Measurements from ENCODE around the gene EPHB1.

The EPHB1 gene

GRCh38 chr3:135093121-135093520 lies 298.1 kb downstream of the EPHB1 start:
- Histone ChIP-seq H3K79me2 (ENCODE audit: control insufficient read depth, insufficient read depth, low read length) (no peaks in the 10 kb centered on the region), H3K23ac (ENCODE audit: low read length) (no peak overlapping the region), H3K4me3 (ENCODE audit: low read length) (no peak overlapping the region), H4K5ac (ENCODE audit: low read length) (no peak overlapping the region), H2AK5ac (ENCODE audit: low read length) (no peak overlapping the region), H3K18ac (ENCODE audit: low read length) (no peak overlapping the region), H2BK120ac (ENCODE audit: low read depth, low read length) (no peak overlapping the region), H4K8ac (ENCODE audit: low read depth, low read length) (no peak overlapping the region), H3K36me3 (ENCODE audit: control insufficient read depth, insufficient read depth, low read length) (no peaks in the 10 kb centered on the region), H3K4me2 (ENCODE audit: low read length) (no peak overlapping the region), H2BK15ac (replicated peaks; ENCODE audit: low read depth) (no peak overlapping the region), H3K79me1 (ENCODE audit: low read length) (no peaks in the 10 kb centered on the region), H3K27me3 (ENCODE audit: insufficient read depth, low read length, poor library complexity) (no peaks in the 10 kb centered on the region), H3K27ac (ENCODE audit: low read depth, low read length) (no peak overlapping the region), H3K9ac (ENCODE audit: low read length) (no peak overlapping the region), H2BK5ac (ENCODE audit: low read length) (no peak overlapping the region), H3K4ac (ENCODE audit: low read depth, low read length) (no peak overlapping the region), H3K56ac (ENCODE audit: low read length) (no peak overlapping the region), H3K4me1 (ENCODE audit: control insufficient read depth, low read depth, low read length) (no peaks in the 10 kb centered on the region)
- WGBS (ENCODE audit: extremely low coverage, insufficient coverage, low lambda C conversion rate), result no CpG with 5 or more reads among the region's 4 CpGs
- DNase-seq, result no peak

GRCh38 chr3:135097276-135097946 lies 302.4 kb downstream of the EPHB1 start:
- Histone ChIP-seq H3K79me1 (ENCODE audit: low read length) (no peaks in the 10 kb centered on the region), H3K4me1 (ENCODE audit: control insufficient read depth, low read depth, low read length) (no peaks in the 10 kb centered on the region), H2BK120ac (ENCODE audit: low read depth, low read length) (no peak overlapping the region), H3K4me3 (ENCODE audit: low read length) (no peak overlapping the region), H3K27me3 (ENCODE audit: insufficient read depth, low read length, poor library complexity) (no peaks in the 10 kb centered on the region), H3K23ac (ENCODE audit: low read length) (no peak overlapping the region), H3K27ac (ENCODE audit: low read depth, low read length) (no peak overlapping the region), H3K36me3 (ENCODE audit: control insufficient read depth, insufficient read depth, low read length) (no peaks in the 10 kb centered on the region), H3K18ac (ENCODE audit: low read length) (no peak overlapping the region), H2AK5ac (ENCODE audit: low read length) (no peak overlapping the region), H4K8ac (ENCODE audit: low read depth, low read length) (no peak overlapping the region), H4K5ac (ENCODE audit: low read length) (no peak overlapping the region), H2BK5ac (ENCODE audit: low read length) (no peak overlapping the region), H3K79me2 (ENCODE audit: control insufficient read depth, insufficient read depth, low read length) (no peaks in the 10 kb centered on the region), H3K9ac (ENCODE audit: low read length) (no peak overlapping the region), H3K4ac (ENCODE audit: low read depth, low read length) (no peak overlapping the region), H3K4me2 (ENCODE audit: low read length) (no peak overlapping the region), H2BK15ac (replicated peaks; ENCODE audit: low read depth) (no peak overlapping the region), H3K56ac (ENCODE audit: low read length) (no peak overlapping the region)
- WGBS (ENCODE audit: extremely low coverage, insufficient coverage, low lambda C conversion rate), result no CpG with 5 or more reads among the region's 5 CpGs
- DNase-seq, result no peak

- Histone ChIP-seq H2BK15ac (replicated peaks; ENCODE audit: low read depth) (no peak overlapping the region), H3K18ac (ENCODE audit: low read length) (no peak overlapping the region), H3K56ac (ENCODE audit: low read length) (no peak overlapping the region), H3K36me3 (ENCODE audit: control insufficient read depth, insufficient read depth, low read length) (no peaks in the 10 kb centered on the region), H3K4me3 (ENCODE audit: low read length) (no peak overlapping the region), H3K79me1 (ENCODE audit: low read length) (no peaks in the 10 kb centered on the region), H4K8ac (ENCODE audit: low read depth, low read length) (no peak overlapping the region), H3K9ac (ENCODE audit: low read length) (no peak overlapping the region), H3K27ac (ENCODE audit: low read depth, low read length) (no peak overlapping the region), H2BK5ac (ENCODE audit: low read length) (no peak overlapping the region), H4K5ac (ENCODE audit: low read length) (no peak overlapping the region), H2AK5ac (ENCODE audit: low read length) (no peak overlapping the region), H3K79me2 (ENCODE audit: control insufficient read depth, insufficient read depth, low read length) (no peaks in the 10 kb centered on the region), H3K23ac (ENCODE audit: low read length) (no peak overlapping the region), H3K4me2 (ENCODE audit: low read length) (no peak overlapping the region), H3K4me1 (ENCODE audit: control insufficient read depth, low read depth, low read length) (no peaks in the 10 kb centered on the region), H3K27me3 (ENCODE audit: insufficient read depth, low read length, poor library complexity) (no peaks in the 10 kb centered on the region), H3K4ac (ENCODE audit: low read depth, low read length) (no peak overlapping the region), H2BK120ac (ENCODE audit: low read depth, low read length) (no peak overlapping the region)
- DNase-seq, result no peak
- WGBS (ENCODE audit: extremely low coverage, insufficient coverage, low lambda C conversion rate), result no CpG with 5 or more reads among the region's 5 CpGs
These were observed 304.8 kb downstream of the EPHB1 start for GRCh38 chr3:135099734-135100355.

GRCh38 chr3:135100366-135100765 lies 305.3 kb downstream of the EPHB1 start:
- H3K27ac ChIP-seq (ENCODE audit: low read depth, low read length), result no peak overlapping the region
- H3K27me3 ChIP-seq (ENCODE audit: insufficient read depth, low read length, poor library complexity), result no peaks in the 10 kb centered on the region
- no CpG with 5 or more reads among the region's 2 CpGs for WGBS (ENCODE audit: extremely low coverage, insufficient coverage, low lambda C conversion rate)

GRCh38 chr3:135103917-135104316 lies 308.9 kb downstream of the EPHB1 start:
- H3K36me3 ChIP-seq (ENCODE audit: control insufficient read depth, insufficient read depth, low read length), result no peaks in the 10 kb centered on the region
- no peak overlapping the region for H3K23ac ChIP-seq (ENCODE audit: low read length)
- H2BK15ac ChIP-seq (replicated peaks; ENCODE audit: low read depth), result no peak overlapping the region
- no peak overlapping the region for H3K9ac ChIP-seq (ENCODE audit: low read length)
- H3K4me1 ChIP-seq (ENCODE audit: control insufficient read depth, low read depth, low read length), result no peaks in the 10 kb centered on the region
- H3K79me1 ChIP-seq (ENCODE audit: low read length), result no peaks in the 10 kb centered on the region
- H3K4me3 ChIP-seq (ENCODE audit: low read length), result no peak overlapping the region
- H4K5ac ChIP-seq (ENCODE audit: low read length), result no peak overlapping the region
- H2AK5ac ChIP-seq (ENCODE audit: low read length), result no peak overlapping the region
- no peak overlapping the region for H2BK5ac ChIP-seq (ENCODE audit: low read length)
- no peak overlapping the region for H3K56ac ChIP-seq (ENCODE audit: low read length)
- DNase-seq, result peak; percentile 5
- no CpG with 5 or more reads among the region's 3 CpGs for WGBS (ENCODE audit: extremely low coverage, insufficient coverage, low lambda C conversion rate)
- no peak overlapping the region for H3K4me2 ChIP-seq (ENCODE audit: low read length)
- no peak overlapping the region for H3K18ac ChIP-seq (ENCODE audit: low read length)
- H3K27ac ChIP-seq (ENCODE audit: low read depth, low read length), result no peak overlapping the region
- no peaks in the 10 kb centered on the region for H3K79me2 ChIP-seq (ENCODE audit: control insufficient read depth, insufficient read depth, low read length)
- no peak overlapping the region for H2BK120ac ChIP-seq (ENCODE audit: low read depth, low read length)
- H3K4ac ChIP-seq (ENCODE audit: low read depth, low read length), result no peak overlapping the region
- H3K27me3 ChIP-seq (ENCODE audit: insufficient read depth, low read length, poor library complexity), result no peaks in the 10 kb centered on the region
- no peak overlapping the region for H4K8ac ChIP-seq (ENCODE audit: low read depth, low read length)

More at GRCh38 chr3:135100366-135100765, 305.3 kb downstream of the EPHB1 start:
- Histone ChIP-seq H2AK5ac (ENCODE audit: low read length) (no peak overlapping the region), H3K4ac (ENCODE audit: low read depth, low read length) (no peak overlapping the region), H4K5ac (ENCODE audit: low read length) (no peak overlapping the region), H3K18ac (ENCODE audit: low read length) (no peak overlapping the region), H4K8ac (ENCODE audit: low read depth, low read length) (no peak overlapping the region), H3K4me1 (ENCODE audit: control insufficient read depth, low read depth, low read length) (no peaks in the 10 kb centered on the region), H3K23ac (ENCODE audit: low read length) (no peak overlapping the region), H3K4me3 (ENCODE audit: low read length) (no peak overlapping the region), H3K79me1 (ENCODE audit: low read length) (no peaks in the 10 kb centered on the region), H3K36me3 (ENCODE audit: control insufficient read depth, insufficient read depth, low read length) (no peaks in the 10 kb centered on the region), H3K79me2 (ENCODE audit: control insufficient read depth, insufficient read depth, low read length) (no peaks in the 10 kb centered on the region), H3K4me2 (ENCODE audit: low read length) (no peak overlapping the region), H3K56ac (ENCODE audit: low read length) (no peak overlapping the region), H2BK5ac (ENCODE audit: low read length) (no peak overlapping the region), H3K9ac (ENCODE audit: low read length) (no peak overlapping the region), H2BK120ac (ENCODE audit: low read depth, low read length) (no peak overlapping the region), H2BK15ac (replicated peaks; ENCODE audit: low read depth) (no peak overlapping the region)
- no peak for DNase-seq

GRCh38 chr3:135106445-135106844 lies 311.4 kb downstream of the EPHB1 start:
- Histone ChIP-seq H3K23ac (ENCODE audit: low read length) (no peak overlapping the region), H2AK5ac (ENCODE audit: low read length) (no peak overlapping the region), H3K4me2 (ENCODE audit: low read length) (no peak overlapping the region), H3K4me3 (ENCODE audit: low read length) (no peak overlapping the region), H4K8ac (ENCODE audit: low read depth, low read length) (no peak overlapping the region), H3K18ac (ENCODE audit: low read length) (no peak overlapping the region), H2BK15ac (replicated peaks; ENCODE audit: low read depth) (no peak overlapping the region), H3K9ac (ENCODE audit: low read length) (no peak overlapping the region), H3K79me1 (ENCODE audit: low read length) (no peaks in the 10 kb centered on the region), H4K5ac (ENCODE audit: low read length) (no peak overlapping the region), H3K36me3 (ENCODE audit: control insufficient read depth, insufficient read depth, low read length) (no peaks in the 10 kb centered on the region), H3K4me1 (ENCODE audit: control insufficient read depth, low read depth, low read length) (no peaks in the 10 kb centered on the region), H2BK5ac (ENCODE audit: low read length) (no peak overlapping the region), H3K79me2 (ENCODE audit: control insufficient read depth, insufficient read depth, low read length) (no peaks in the 10 kb centered on the region), H3K27ac (ENCODE audit: low read depth, low read length) (no peak overlapping the region), H3K4ac (ENCODE audit: low read depth, low read length) (no peak overlapping the region), H3K56ac (ENCODE audit: low read length) (no peak overlapping the region), H2BK120ac (ENCODE audit: low read depth, low read length) (no peak overlapping the region), H3K27me3 (ENCODE audit: insufficient read depth, low read length, poor library complexity) (no peaks in the 10 kb centered on the region)
- DNase-seq, result peak; percentile 77
- no CpG with 5 or more reads among the region's 8 CpGs for WGBS (ENCODE audit: extremely low coverage, insufficient coverage, low lambda C conversion rate)

Data from mesendoderm (in vitro differentiated cells).